K562 (cell line): ENCODE data around the gene SCYGR1. TPM values are rescaled to one million over a fixed set of nuclear protein-coding genes. Genes with fewer than 3 reads are reported as not detected.

Experiments
- ATAC-seq: fragments of 200-7000 bp; cut with Tn5 transposase; 3 replicates; pipeline ENCODE4 v1.9.1; 2020; ENCODE audit warnings: moderate library complexity
- BruUV-seq: library from RNA; stranded (reverse); fragments of 400-500 nt; replicated peaks from 2 replicates; lab custom pipeline; 2021; lab: Mats Ljungman, UMichigan
- CTCF ChIA-PET: fragments of 300-600 bp; formaldehyde crosslinking; extraction: SDS; loops from one replicate; lab custom pipeline; 2021; ENCODE audit warnings: low intra/inter-chr PET ratio; lab: Yijun Ruan, JAX
- POLR2A ChIA-PET: fragments of 300-600, 350-650 bp; sonication (Branson Sonifier 250); formaldehyde crosslinking; extraction: SDS; loops from one replicate; lab custom pipeline; 2021; ENCODE audit warnings: antibody characterized with exemption, inconsistent platforms; lab: Yijun Ruan, JAX
- DNase-seq, 4 experiments: peaks; one replicate each; pipeline versions ENCODE4 v3.0.0 to v3.0.0-alpha.2; 2011 to 2018; ENCODE audit warnings: low spot score in 3 of 4, mixed read lengths in 3 of 4; ENCODE audit errors: extremely low read depth in 1 of 4
- FAIRE-seq: peaks from 2 replicates; lab custom pipeline; 2011; peaks lifted over from hg19 to GRCh38; lab: Jason Lieb, UNC
- H2AFZ ChIP-seq: 2 replicates; pipeline ENCODE4 v1.6.0; 2011; ENCODE audit warnings: low read depth, low read length, control low read depth, inconsistent platforms
- H3K27ac ChIP-seq: fragments of 200-600 bp; 3 replicates; pipeline ENCODE4 v1.8.0; 2011; ENCODE audit warnings: low read depth, mild to moderate bottlenecking, control low read depth, inconsistent platforms, low read length, moderate library complexity, mixed read lengths; ENCODE audit errors: extremely low read depth
- H3K27me3 ChIP-seq, 2 experiments: fragments of 300-600 bp in 1 of 2; 2 replicates in 1 of 2; 3 replicates in 1 of 2; pipeline versions ENCODE4 v1.6.0 to v1.8.0; 2011; ENCODE audit warnings: inconsistent platforms in 2 of 2, low read length in 2 of 2, mild to moderate bottlenecking in 1 of 2, mixed read lengths in 1 of 2, moderate library complexity in 1 of 2; ENCODE audit not compliant: control insufficient read depth in 2 of 2, insufficient read depth in 2 of 2
- H3K36me3 ChIP-seq: fragments of 300-600 bp; 3 replicates; pipeline ENCODE4 v1.8.0; 2011; ENCODE audit warnings: mild to moderate bottlenecking, low read length, inconsistent platforms; ENCODE audit not compliant: control insufficient read depth, insufficient read depth
- H3K4me1 ChIP-seq, 2 experiments: fragments of 200-600 bp in 1 of 2; replicated peaks in 1 of 2; 2 replicates in 1 of 2; 3 replicates in 1 of 2; pipeline versions ENCODE4 v1.5.1 to v1.8.0; 2011; ENCODE audit warnings: inconsistent platforms in 2 of 2, low read length in 2 of 2, mild to moderate bottlenecking in 1 of 2, mixed read lengths in 1 of 2, moderate library complexity in 1 of 2; ENCODE audit not compliant: control insufficient read depth in 2 of 2, insufficient read depth in 2 of 2
- H3K4me2 ChIP-seq: 2 replicates; pipeline ENCODE4 v1.6.1; 2011; ENCODE audit warnings: low read length, control low read depth, inconsistent platforms, mixed read lengths; ENCODE audit not compliant: insufficient read depth
- H3K4me3 ChIP-seq: fragments of 200-600 bp; sonication (generic), shearing (Covaris generic); 2 replicates; pipeline ENCODE4 v1.5.1; 2016; ENCODE audit warnings: control low read depth, inconsistent platforms
- H3K79me2 ChIP-seq: fragments of 200-600 bp; 3 replicates; pipeline ENCODE4 v1.8.0; 2011; ENCODE audit warnings: low read length, inconsistent platforms; ENCODE audit not compliant: control insufficient read depth, insufficient read depth
- H3K9ac ChIP-seq, 2 experiments: 2 replicates each; pipeline versions ENCODE4 v1.6.0 to v1.6.1; 2011; ENCODE audit warnings: low read depth in 2 of 2, low read length in 2 of 2, control low read depth in 1 of 2, inconsistent platforms in 1 of 2, mild to moderate bottlenecking in 1 of 2, mixed read lengths in 1 of 2; ENCODE audit not compliant: insufficient read depth in 1 of 2
- H3K9me1 ChIP-seq: one replicate; pipeline ENCODE4 v1.6.0; 2011; ENCODE audit warnings: inconsistent platforms, mild to moderate bottlenecking, low read length, moderate library complexity; ENCODE audit not compliant: control insufficient read depth, insufficient read depth
- H3K9me3 ChIP-seq: replicated peaks from 2 replicates; pipeline ENCODE4 v1.5.1; 2011; ENCODE audit warnings: low read depth, low read length, inconsistent platforms; ENCODE audit not compliant: control insufficient read depth, insufficient read depth
- H4K20me1 ChIP-seq: replicated peaks from 2 replicates; pipeline ENCODE4 v1.6.1; 2011; ENCODE audit warnings: low read length, inconsistent platforms, mixed read lengths; ENCODE audit not compliant: control insufficient read depth, insufficient read depth
- CBX8 ChIP-seq: fragments of 200-600 bp; sonication (generic); IDR thresholded peaks from 2 replicates; pipeline ENCODE4 v1.6.1; 2012; ENCODE audit warnings: borderline replicate concordance, mixed run types, low read depth, mild to moderate bottlenecking, moderate library complexity, mixed read lengths, low read length, control low read depth, inconsistent platforms; ENCODE audit not compliant: poor library complexity, severe bottlenecking; ENCODE audit errors: extremely low read depth
- DEAF1 ChIP-seq: fragments of 450-650 bp; formaldehyde crosslinking; IDR thresholded peaks from 2 replicates; pipeline ENCODE4 v1.4.0; 2020; ENCODE audit warnings: mild to moderate bottlenecking, moderate library complexity
- IFI16 ChIP-seq: fragments of 250-450 bp; sonication (Bioruptor Pico); IDR thresholded peaks from 2 replicates; pipeline ENCODE4 v2.1.2; 2022; ENCODE audit warnings: mild to moderate bottlenecking, inconsistent platforms
- MAX ChIP-seq: sonication (generic); formaldehyde crosslinking; IDR thresholded peaks from 2 replicates; pipeline ENCODE4 v1.9.0; 2022; ENCODE audit warnings: mild to moderate bottlenecking, missing genetic modification reagents
- RBM22 ChIP-seq: fragments of 200-400 bp; formaldehyde crosslinking; IDR thresholded peaks from 2 replicates; pipeline ENCODE4 v1.6.1; 2018; ENCODE audit warnings: low read length, low read depth; ENCODE audit not compliant: poor library complexity, severe bottlenecking
- SP1 ChIP-seq: sonication (generic); formaldehyde crosslinking; IDR thresholded peaks from 2 replicates; pipeline ENCODE4 v1.8.1; 2022; ENCODE audit warnings: mild to moderate bottlenecking, missing genetic modification reagents
- SREBF2 ChIP-seq: sonication (generic); formaldehyde crosslinking; IDR thresholded peaks from 2 replicates; pipeline ENCODE4 v1.4.0; 2020; ENCODE audit warnings: mild to moderate bottlenecking, missing genetic modification reagents
- SRSF7 ChIP-seq: fragments of 200-400 bp; formaldehyde crosslinking; optimal IDR thresholded peaks from 2 replicates; pipeline ENCODE3; 2017; ENCODE audit warnings: mild to moderate bottlenecking, low read depth, low read length
- ZNF584 ChIP-seq: fragments of 200-800 bp; sonication (Bioruptor generic); IDR thresholded peaks from 2 replicates; pipeline ENCODE4 v1.6.1; 2016; ENCODE audit warnings: low read depth, mild to moderate bottlenecking, missing genetic modification characterization, missing compliant biosample characterization
- WGBS: fragments of 100-300 bp; shearing (Covaris generic); methylation state at CpG from one replicate; pipeline ENCODE4 v1.1.6; 2016; ENCODE audit warnings: low coverage, mixed read lengths; ENCODE audit not compliant: insufficient coverage; ENCODE audit errors: missing lambda C conversion rate; 5-methylcytosine and 5-hydroxymethylcytosine counted together
- in situ Hi-C: fragments of 300-500 bp; cut with MboI; formaldehyde crosslinking; loops from 4 replicates; pipeline ENCODE4 v1.15.0; 2018; ENCODE audit warnings: inconsistent platforms, mixed read lengths
- intact Hi-C: fragments of 100-400 bp; cut with micrococcal nuclease; formaldehyde crosslinking; loops from 2 replicates; pipeline ENCODE4 v1.14.2; 2022
- polyA plus RNA-seq, 8 experiments: library from polyadenylated mRNA; depleted of rRNA in 4 of 8; stranded (reverse) in 5 of 8; unstranded in 3 of 8; fragments of >200 nt; fragmentation: Nextera tagmentation in 2 of 8; fragmentation: Illumina TruSeq in 1 of 8; extraction: Ambion mirVana in 2 of 8; extraction: Trizol in 1 of 8; gene quantifications; 2 replicates each; pipeline versions ENCODE4 v1.2.1 to v1.2.3, GENCODE V29; 2011 to 2014; ENCODE audit warnings: inconsistent platforms in 1 of 8, missing spikeins in 1 of 8
- total RNA-seq, 7 experiments: library from RNA; depleted of rRNA in 6 of 7; stranded (reverse); fragments of >200 nt in 6 of 7; fragmentation: Illumina TruSeq in 2 of 7; extraction: Trizol in 2 of 7; gene quantifications; 2 replicates each; pipeline versions ENCODE4 v1.2.1 to v1.2.3, GENCODE V29; 2011 to 2021; ENCODE audit warnings: low replicate concordance in 1 of 7
- TF ChIP-seq, protein P1 (sequence below), 2 experiments: fragments of 450-650 bp; conservative IDR thresholded peaks; 2 replicates each; pipeline ENCODE4 v1.6.1; 2017; ENCODE audit warnings: mild to moderate bottlenecking in 2 of 2, moderate library complexity in 2 of 2

The SCYGR1 gene
- total and polyA plus RNA-seq, 9 of the 15 experiments (the other 6 are each of a cell fraction or from before 2014, with no cell fraction given) = not detected

- TF ChIP-seq ZNF584 (CRISPR knock-in tag) = no peak
- TF ChIP-seq, all 486 proteins: peak for 0
Measured at GRCh38 chr2:227389231-227389630, 1.5 kb upstream of the SCYGR1 start (continued).

DNA sequence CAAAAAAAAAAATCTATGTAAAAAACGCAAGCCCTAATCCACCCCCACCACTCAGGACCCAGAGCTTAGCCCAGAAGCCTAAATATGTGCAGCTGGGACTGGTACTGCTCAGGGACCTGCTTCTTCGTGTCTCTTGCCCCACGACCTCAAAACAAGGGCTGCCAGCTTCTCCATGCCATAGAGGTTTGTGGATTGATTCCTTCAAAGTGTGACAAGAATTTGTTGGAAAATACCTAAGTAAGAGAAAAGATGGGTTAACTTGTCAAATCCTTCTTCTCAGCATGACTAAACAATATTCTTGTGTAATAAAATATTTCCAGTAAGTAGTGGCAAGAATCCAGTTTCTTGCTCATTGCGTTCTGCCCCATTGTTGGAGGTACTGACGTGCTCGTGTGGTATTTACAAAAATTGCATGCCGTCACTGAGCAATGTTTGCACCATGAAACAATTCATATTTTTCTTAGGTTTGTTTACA is 825 bp upstream of the SCYGR1 start:
- H3K36me3 ChIP-seq = no peaks in the 10 kb centered on the region
- TF ChIP-seq MAX (CRISPR knock-in tag) = no peak
- TF ChIP-seq SP1 = no peak
- TF ChIP-seq SREBF2 (CRISPR knock-in tag) = no peak
- TF ChIP-seq, protein P1, sequence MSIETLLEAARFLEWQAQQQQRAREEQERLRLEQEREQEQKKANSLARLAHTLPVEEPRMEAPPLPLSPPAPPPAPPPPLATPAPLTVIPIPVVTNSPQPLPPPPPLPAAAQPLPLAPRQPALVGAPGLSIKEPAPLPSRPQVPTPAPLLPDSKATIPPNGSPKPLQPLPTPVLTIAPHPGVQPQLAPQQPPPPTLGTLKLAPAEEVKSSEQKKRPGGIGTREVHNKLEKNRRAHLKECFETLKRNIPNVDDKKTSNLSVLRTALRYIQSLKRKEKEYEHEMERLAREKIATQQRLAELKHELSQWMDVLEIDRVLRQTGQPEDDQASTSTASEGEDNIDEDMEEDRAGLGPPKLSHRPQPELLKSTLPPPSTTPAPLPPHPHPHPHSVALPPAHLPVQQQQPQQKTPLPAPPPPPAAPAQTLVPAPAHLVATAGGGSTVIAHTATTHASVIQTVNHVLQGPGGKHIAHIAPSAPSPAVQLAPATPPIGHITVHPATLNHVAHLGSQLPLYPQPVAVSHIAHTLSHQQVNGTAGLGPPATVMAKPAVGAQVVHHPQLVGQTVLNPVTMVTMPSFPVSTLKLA (conservative IDR thresholded peaks at IDR 0.05) = no peak
- no peak for TF ChIP-seq IFI16
- no peak for TF ChIP-seq RBM22
- no peak for TF ChIP-seq SRSF7
- TF ChIP-seq CBX8 = no peak
- TF ChIP-seq DEAF1 = no peak
- TF ChIP-seq, all 486 proteins: peak for 0
- H3K27me3 ChIP-seq = peaks cover 0 to 5% of the 10 kb centered on the region in 2 experiments; a peak in 2 of 5 replicates
- no peaks in the 10 kb centered on the region for H4K20me1 ChIP-seq
- ATAC-seq (no peak), FAIRE-seq (no peak), DNase-seq (no peak)
- no peaks in the 10 kb centered on the region for H3K79me2 ChIP-seq
- no peak overlapping the region for H3K4me2 ChIP-seq
- H3K4me1 ChIP-seq = peaks cover 0 to 8% of the 10 kb centered on the region in 2 experiments; a peak in 2 of 5 replicates
- CTCF ChIA-PET = no interaction called here
- no peaks in the 10 kb centered on the region for H3K9me3 ChIP-seq
- H2AFZ ChIP-seq = no peak overlapping the region
- H3K27ac ChIP-seq = no peak overlapping the region
- no TSS peak for BruUV-seq
- in situ Hi-C loops (no loop called here), intact Hi-C loops (no loop called here)
- 17% methylated on average over 7 of the region's 7 CpGs for WGBS
- no peaks in the 10 kb centered on the region for H3K9me1 ChIP-seq
- no peak overlapping the region for H3K4me3 ChIP-seq
- POLR2A ChIA-PET = interaction anchor here (0.6 kb wide), 1 partner anchor 238 kb away, joined by 3 read pairs; no protein-coding TSS in a partner anchor
- H3K9ac ChIP-seq = no peak overlapping the region
